GM23338 (cell line): Measurements from ENCODE around the gene CNTNAP1.
"Not testable (repeated sequence)": the region's sequence is repeated elsewhere in the genome, so short reads cannot be mapped to it uniquely, and the experiment has no call there.

Source experiments
- CREB1 ChIP-seq: fragments of 250-450 bp; sonication (Bioruptor Pico); IDR thresholded peaks from 2 replicates; pipeline ENCODE4 v1.5.0; 2020; ENCODE audit warnings: low read depth, mild to moderate bottlenecking, moderate library complexity
- CTCF ChIP-seq, 2 experiments: fragments of 200-600 bp in 1 of 2; sonication (generic) in 1 of 2; conservative IDR thresholded peaks; 2 replicates each; pipeline versions ENCODE4 v1.5.1 to v1.6.1; 2016 to 2017; ENCODE audit warnings: antibody characterized with exemption in 2 of 2, low read depth in 2 of 2, mild to moderate bottlenecking in 2 of 2, moderate library complexity in 1 of 2
- EZH2 ChIP-seq: fragments of 200-600 bp; sonication (generic); IDR thresholded peaks from one replicate; pipeline ENCODE4 v1.8.0; 2017; ENCODE audit warnings: antibody characterized with exemption, mild to moderate bottlenecking, low read depth; ENCODE audit not compliant: unreplicated experiment
- EZH2phosphoT487 ChIP-seq: fragments of 200-600 bp; sonication (generic); IDR thresholded peaks from one replicate; pipeline ENCODE4 v1.8.1; 2018; ENCODE audit warnings: antibody characterized with exemption; ENCODE audit not compliant: unreplicated experiment
- POLR2AphosphoS5 ChIP-seq: IDR thresholded peaks from 2 replicates; pipeline ENCODE4 v1.6.1; 2016; ENCODE audit warnings: antibody characterized with exemption, low read depth
- REST ChIP-seq: IDR thresholded peaks from one replicate; pipeline ENCODE4 v1.6.1; 2018; ENCODE audit warnings: antibody characterized with exemption; ENCODE audit not compliant: unreplicated experiment

DNA sequence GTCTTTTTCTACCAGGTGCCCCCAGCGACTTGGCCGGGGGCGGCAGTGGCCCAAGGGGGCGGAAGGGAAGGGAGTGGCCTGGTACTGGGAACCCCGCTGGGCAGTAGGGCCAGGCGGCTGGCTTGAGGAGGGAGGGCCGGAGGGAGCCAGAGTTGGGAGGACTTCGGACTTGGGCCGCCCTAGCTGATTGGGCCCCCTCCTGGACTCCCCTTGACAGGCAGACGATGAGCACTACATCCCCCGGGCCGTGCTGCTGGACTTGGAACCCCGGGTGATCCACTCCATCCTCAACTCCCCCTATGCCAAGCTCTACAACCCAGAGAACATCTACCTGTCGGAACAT lies 22.4 kb upstream of the CNTNAP1 start:
- TF ChIP-seq CTCF (conservative IDR thresholded peaks at IDR 0.05; ENCODE audit: low read depth in 2 of 2); REST; EZH2; CREB1 (CRISPR knock-in tag); POLR2AphosphoS5; EZH2phosphoT487: not testable (repeated sequence)
